Spinal cord (tissue), 10 donors: ENCODE measurements around the gene NFATC3. TPM values are rescaled to one million over a fixed set of nuclear protein-coding genes. Genes with fewer than 3 reads are reported as not detected.
A peak's percentile ranks its signal among the peaks of the same experiment; 100 is the strongest.

Source experiments
- DNase-seq, 6 donors: peaks; one replicate each; pipeline versions ENCODE4 v3.0.0 to v3.0.0-alpha.2; 2013 to 2015; ENCODE audit warnings: low spot score in 6 of 6, low read depth in 4 of 6
- H3K27ac ChIP-seq: one replicate; pipeline ENCODE4 v1.5.1; 2013; ENCODE audit warnings: low read depth, low read length, control low read depth
- H3K27me3 ChIP-seq: one replicate; pipeline ENCODE4 v1.6.1; 2013; ENCODE audit warnings: low read length; ENCODE audit not compliant: control insufficient read depth, insufficient read depth
- H3K36me3 ChIP-seq: one replicate; pipeline ENCODE4 v1.6.1; 2013; ENCODE audit warnings: low read length; ENCODE audit not compliant: control insufficient read depth, insufficient read depth
- H3K4me1 ChIP-seq: one replicate; pipeline ENCODE4 v1.6.1; 2013; ENCODE audit warnings: low read length; ENCODE audit not compliant: control insufficient read depth, insufficient read depth
- H3K4me3 ChIP-seq: one replicate; pipeline ENCODE4 v1.5.1; 2013; ENCODE audit warnings: low read depth, low read length, control low read depth
- H3K9me3 ChIP-seq: one replicate; pipeline ENCODE4 v1.6.1; 2013; ENCODE audit warnings: low read length; ENCODE audit not compliant: control insufficient read depth, insufficient read depth
- WGBS: methylation state at CpG from one replicate; pipeline ENCODE4 v1.1.5; 2013; ENCODE audit warnings: missing lambda C conversion rate; ENCODE audit not compliant: insufficient coverage; 5-methylcytosine and 5-hydroxymethylcytosine counted together
- polyA plus RNA-seq, 2 donors: library from polyadenylated mRNA; unstranded; fragments of 120-200 nt; gene quantifications; one replicate each; pipeline ENCODE4 v1.2.1, GENCODE V29; 2013; ENCODE audit not compliant: insufficient read length in 2 of 2
- total RNA-seq, 2 donors: library from RNA; depleted of rRNA in 1 of 2; stranded (reverse); fragments of 120-200 nt in 1 of 2; fragments of >200 nt in 1 of 2; gene quantifications; one replicate each; pipeline versions ENCODE4 v1.2.3 to v1.2.4, GENCODE V29; 2013 to 2014
- donor health status: healthy.

NFATC3 gene
- total and polyA plus RNA-seq, 4 donors: 15.1 to 36.7 (median 20.8) TPM

- 95% methylated on average over 27 of the region's 27 CpGs for WGBS
- DNase-seq: no peak
- Histone ChIP-seq H3K9me3 (no peaks in the 10 kb centered on the region), H3K27me3 (no peaks in the 10 kb centered on the region), H3K27ac (no peak overlapping the region), H3K4me1 (peaks cover 16% of the 10 kb centered on the region), H3K36me3 (peaks cover 65% of the 10 kb centered on the region), H3K4me3 (no peak overlapping the region)
These were observed 174.0 kb downstream of the NFATC3 start for GRCh38 chr16:68259007-68259825.

- Histone ChIP-seq H3K36me3 (peaks cover 28% of the 10 kb centered on the region), H3K4me1 (peaks cover 24% of the 10 kb centered on the region), H3K9me3 (no peaks in the 10 kb centered on the region), H3K4me3 (peak overlapping the region; percentile 66), H3K27me3 (no peaks in the 10 kb centered on the region), H3K27ac (peak overlapping the region; percentile 81)
- WGBS: 37% methylated on average over 11 of the region's 11 CpGs
- no peak for DNase-seq
These were observed 178.5 kb downstream of the NFATC3 start for GRCh38 chr16:68263559-68264127.

- DNase-seq: peak in 3 of 6 donors; percentile 39 to 88 (median 84)
- H3K4me3 ChIP-seq: peak within 1 kb of the TSS; percentile 75
These were observed 179.2 kb downstream of the NFATC3 start, which contains the start of gene SLC7A6 for GRCh38 chr16:68264128-68265077. SLC7A6 (plus strand) TSS chr16:68264526; CDS start chr16:68274727, 10,201 bp downstream.

GRCh38 chr16:68265078-68265920 lies 180.1 kb downstream of the NFATC3 start:
- Histone ChIP-seq H3K27me3 (no peaks in the 10 kb centered on the region), H3K9me3 (no peaks in the 10 kb centered on the region), H3K4me3 (peak overlapping the region; percentile 75), H3K36me3 (peaks cover 11% of the 10 kb centered on the region), H3K4me1 (peaks cover 24% of the 10 kb centered on the region), H3K27ac (peak overlapping the region; percentile 74)
- DNase-seq: peak in 2 of 6 donors; percentile 14 to 38
- WGBS: 15% methylated on average over 20 of the region's 23 CpGs

More at GRCh38 chr16:68264128-68265077, 179.2 kb downstream of the NFATC3 start, which contains the start of gene SLC7A6:
- H3K27me3 ChIP-seq: no peaks in the 10 kb centered on the region
- peaks cover 24% of the 10 kb centered on the region for H3K4me1 ChIP-seq
- peaks cover 20% of the 10 kb centered on the region for H3K36me3 ChIP-seq
- WGBS: under 1% methylated on average over 123 of the region's 123 CpGs
- H3K9me3 ChIP-seq: no peaks in the 10 kb centered on the region
- peak within 1 kb of the TSS; percentile 81 for H3K27ac ChIP-seq

GRCh38 chr16:68267612-68268405 lies 182.6 kb downstream of the NFATC3 start:
- 50% methylated on average over 2 of the region's 6 CpGs for WGBS
- H3K36me3 ChIP-seq: peaks cover 1% of the 10 kb centered on the region
- H3K27me3 ChIP-seq: no peaks in the 10 kb centered on the region
- no peak overlapping the region for H3K4me3 ChIP-seq
- H3K4me1 ChIP-seq: peaks cover 24% of the 10 kb centered on the region
- no peak overlapping the region for H3K27ac ChIP-seq
- H3K9me3 ChIP-seq: no peaks in the 10 kb centered on the region
- DNase-seq: peak in 1 of 6 donors; percentile 56

GRCh38 chr16:68269793-68270192 lies 184.6 kb downstream of the NFATC3 start:
- Histone ChIP-seq H3K9me3 (no peaks in the 10 kb centered on the region), H3K36me3 (peaks cover 13% of the 10 kb centered on the region), H3K4me1 (peaks cover 14% of the 10 kb centered on the region), H3K27ac (no peak overlapping the region), H3K4me3 (no peak overlapping the region), H3K27me3 (no peaks in the 10 kb centered on the region)
- WGBS: 100% methylated on average over 1 of the region's 4 CpGs
- no peak for DNase-seq

GRCh38 chr16:68270353-68270752 lies 185.2 kb downstream of the NFATC3 start:
- peaks cover 17% of the 10 kb centered on the region for H3K36me3 ChIP-seq
- no peaks in the 10 kb centered on the region for H3K9me3 ChIP-seq
- H3K27ac ChIP-seq: no peak overlapping the region
- H3K4me3 ChIP-seq: no peak overlapping the region
- peaks cover 8% of the 10 kb centered on the region for H3K4me1 ChIP-seq
- no CpG with 5 or more reads among the region's 1 CpG for WGBS
- no peaks in the 10 kb centered on the region for H3K27me3 ChIP-seq
- DNase-seq: no peak

GRCh38 chr16:68272507-68273209 lies 187.5 kb downstream of the NFATC3 start:
- Histone ChIP-seq H3K36me3 (peaks cover 21% of the 10 kb centered on the region), H3K4me1 (peaks cover under 1% of the 10 kb centered on the region), H3K9me3 (no peaks in the 10 kb centered on the region), H3K27me3 (no peaks in the 10 kb centered on the region), H3K27ac (no peak overlapping the region), H3K4me3 (no peak overlapping the region)
- 80% methylated on average over 4 of the region's 4 CpGs for WGBS
- peak in 1 of 6 donors; percentile 2 for DNase-seq
